Upper lobe of left lung (tissue), 4 donors: ENCODE results near the gene GFPT2.

Source experiments
- CTCF ChIP-seq, 6 experiments: fragments of 450-650 bp in 4 of 6; fragments of 200-600 bp in 2 of 6; sonication (generic) in 2 of 6; IDR thresholded peaks; one replicate each; pipeline ENCODE4 v1.5.1; 2016 to 2019; ENCODE audit warnings: antibody characterized with exemption in 6 of 6
- EP300 ChIP-seq, 4 donors: sonication (generic); formaldehyde crosslinking; IDR thresholded peaks; one replicate each; pipeline ENCODE4 v1.5.1; 2017; ENCODE audit warnings: antibody characterized with exemption in 4 of 4, control low read depth in 2 of 4
- POLR2A ChIP-seq, 4 donors: fragments of 450-650 bp; IDR thresholded peaks; one replicate each; pipeline ENCODE4 v1.5.1; 2016 to 2017; ENCODE audit warnings: antibody characterized with exemption in 4 of 4, mild to moderate bottlenecking in 2 of 4

GRCh38 chr5:180297587-180298282 is 55.4 kb downstream of the GFPT2 start:
- TF ChIP-seq CTCF (IDR thresholded peaks at IDR 0.05) (no peak), POLR2A (IDR thresholded peaks at IDR 0.05) (no peak), EP300 (IDR thresholded peaks at IDR 0.05) (no peak)
